PC-9 (cell line): Measurements from ENCODE around the gene ADAMTS16. TPM values are rescaled to one million over a fixed set of nuclear protein-coding genes. Genes with fewer than 3 reads are reported as not detected.

ENCODE experiments used
- BruUV-seq: library from RNA; stranded (reverse); fragments of 400-500 nt; replicated peaks from 2 replicates; lab custom pipeline; 2021; lab: Mats Ljungman, UMichigan
- CTCF ChIA-PET: fragments of 300-600 bp; sonication (Branson Sonifier 250); formaldehyde crosslinking; loops from one replicate; lab custom pipeline; 2022; ENCODE audit warnings: antibody characterized with exemption; lab: Charles Lee
- POLR2A ChIA-PET: fragments of 300-600 bp; sonication (Branson Sonifier 250); formaldehyde crosslinking; loops from one replicate; lab custom pipeline; 2022; ENCODE audit warnings: antibody characterized with exemption; ENCODE audit not compliant: unreplicated experiment; lab: Charles Lee
- DNase-seq, 2 experiments: peaks; one replicate each; pipeline versions ENCODE4 v3.0.0 to v3.0.0-alpha.2; 2015 to 2022; ENCODE audit warnings: mixed read lengths in 1 of 2
- H2AFZ ChIP-seq: fragments of 200-600 bp; sonication (generic); 2 replicates; pipeline ENCODE4 v1.8.1; 2017; ENCODE audit warnings: antibody characterized with exemption
- H3F3A ChIP-seq: fragments of 200-600 bp; sonication (generic); 2 replicates; pipeline ENCODE4 v1.8.1; 2017; ENCODE audit warnings: antibody characterized with exemption, mild to moderate bottlenecking, low read depth; ENCODE audit not compliant: insufficient read depth
- H3K27ac ChIP-seq: fragments of 200-600 bp; sonication (generic); 2 replicates; pipeline ENCODE4 v1.6.1; 2016; ENCODE audit warnings: mixed run types
- H3K27me3 ChIP-seq: fragments of 200-600 bp; sonication (generic); 2 replicates; pipeline ENCODE4 v1.6.1; 2016; ENCODE audit warnings: low read depth, mixed run types; ENCODE audit not compliant: insufficient read depth
- H3K36me3 ChIP-seq: fragments of 200-600 bp; sonication (generic); 2 replicates; pipeline ENCODE4 v1.6.1; 2016; ENCODE audit warnings: low read depth, mixed run types
- H3K4me1 ChIP-seq: fragments of 200-600 bp; sonication (generic); replicated peaks from 2 replicates; pipeline ENCODE4 v1.6.1; 2016; ENCODE audit warnings: mixed run types; ENCODE audit not compliant: insufficient read depth
- H3K4me2 ChIP-seq: fragments of 200-600 bp; sonication (generic); 2 replicates; pipeline ENCODE4 v1.6.1; 2017; ENCODE audit warnings: mixed run types
- H3K4me3 ChIP-seq: fragments of 200-600 bp; sonication (generic); 2 replicates; pipeline ENCODE4 v1.6.1; 2016; ENCODE audit warnings: mixed run types
- H3K79me2 ChIP-seq: fragments of 200-600 bp; sonication (generic); 2 replicates; pipeline ENCODE4 v1.6.1; 2017; ENCODE audit warnings: low read depth, mixed run types
- H3K9me2 ChIP-seq: fragments of 200-600 bp; sonication (generic); 2 replicates; pipeline ENCODE4 v1.8.1; 2017; ENCODE audit warnings: mild to moderate bottlenecking; ENCODE audit not compliant: insufficient read depth
- H3K9me3 ChIP-seq: fragments of 200-600 bp; sonication (generic); 2 replicates; pipeline ENCODE4 v1.8.1; 2016; ENCODE audit warnings: low read depth; ENCODE audit not compliant: insufficient read depth
- H4K20me1 ChIP-seq: fragments of 200-600 bp; sonication (generic); 2 replicates; pipeline ENCODE4 v1.8.1; 2017; ENCODE audit not compliant: insufficient read depth
- CTCF ChIP-seq: fragments of 200-600 bp; sonication (generic); conservative IDR thresholded peaks from 2 replicates; pipeline ENCODE4 v1.6.1; 2017; ENCODE audit warnings: mixed run types, antibody characterized with exemption, mild to moderate bottlenecking, moderate library complexity
- EZH2 ChIP-seq: fragments of 200-600 bp; sonication (generic); IDR thresholded peaks from 2 replicates; pipeline ENCODE4 v1.8.0; 2017; ENCODE audit warnings: antibody characterized with exemption, low read depth
- intact Hi-C: fragments of 100-400 bp; cut with micrococcal nuclease; formaldehyde crosslinking; loops from one replicate; pipeline ENCODE4 v1.10.0; 2022; ENCODE audit not compliant: unreplicated experiment
- total RNA-seq: library from RNA; stranded (reverse); gene quantifications from 2 replicates; pipeline ENCODE4 v1.2.3, GENCODE V29; 2021

The ADAMTS16 gene
- total RNA-seq, 1 experiment from 2014 or later = 26.4 TPM

- intact Hi-C loops = no loop called here
- POLR2A ChIA-PET = interaction anchor here (0.7 kb wide), 1 partner anchor 79 kb away, joined by 6 read pairs; no protein-coding TSS in a partner anchor
- TF ChIP-seq CTCF = no peak
- TF ChIP-seq EZH2 = no peak
Observed at GRCh38 chr5:5309645-5310044, 169.5 kb downstream of the ADAMTS16 start.

GRCh38 chr5:5313101-5313635 lies 173.0 kb downstream of the ADAMTS16 start:
- no peak for DNase-seq
- Histone ChIP-seq H3K4me3 (no peak overlapping the region), H3K79me2 (no peaks in the 10 kb centered on the region), H3K9me3 (no peaks in the 10 kb centered on the region), H3K36me3 (no peaks in the 10 kb centered on the region), H3K9me2 (no peaks in the 10 kb centered on the region), H3F3A (no peaks in the 10 kb centered on the region), H4K20me1 (no peaks in the 10 kb centered on the region), H3K4me2 (no peak overlapping the region), H3K4me1 (no peaks in the 10 kb centered on the region), H3K27ac (no peak overlapping the region), H3K27me3 (no peaks in the 10 kb centered on the region), H2AFZ (no peak overlapping the region)
- intact Hi-C loops = no loop called here
- ChIA-PET CTCF (no interaction called here), POLR2A (no interaction called here)
- no TSS peak for BruUV-seq
- TF ChIP-seq EZH2 (no peak), CTCF (no peak)

More at GRCh38 chr5:5309645-5310044, 169.5 kb downstream of the ADAMTS16 start:
- no peaks in the 10 kb centered on the region for H3K9me3 ChIP-seq
- H4K20me1 ChIP-seq = no peaks in the 10 kb centered on the region
- no TSS peak for BruUV-seq
- no peak overlapping the region for H3K4me2 ChIP-seq
- CTCF ChIA-PET = no interaction called here
- no peaks in the 10 kb centered on the region for H3K36me3 ChIP-seq
- no peak overlapping the region for H3K27ac ChIP-seq
- H3K9me2 ChIP-seq = no peaks in the 10 kb centered on the region
- DNase-seq = no peak
- H3F3A ChIP-seq = peaks cover under 1% of the 10 kb centered on the region; the same call in 1 of the 2 replicates
- H3K27me3 ChIP-seq = no peaks in the 10 kb centered on the region
- no peaks in the 10 kb centered on the region for H3K4me1 ChIP-seq
- H3K4me3 ChIP-seq = no peak overlapping the region
- no peaks in the 10 kb centered on the region for H3K79me2 ChIP-seq
- H2AFZ ChIP-seq = no peak overlapping the region

- TF ChIP-seq CTCF = no peak
- no peak for TF ChIP-seq EZH2
- H3K27ac ChIP-seq = no peak overlapping the region
- H2AFZ ChIP-seq = no peak overlapping the region
- H3K4me1 ChIP-seq = no peaks in the 10 kb centered on the region
- DNase-seq = no peak
- H3K27me3 ChIP-seq = no peaks in the 10 kb centered on the region
- H3K79me2 ChIP-seq = no peaks in the 10 kb centered on the region
- H3K36me3 ChIP-seq = no peaks in the 10 kb centered on the region
- CTCF ChIA-PET = no interaction called here
- no peak overlapping the region for H3K4me2 ChIP-seq
- no peaks in the 10 kb centered on the region for H3K9me2 ChIP-seq
- H3K9me3 ChIP-seq = no peaks in the 10 kb centered on the region
- intact Hi-C loops = no loop called here
- H4K20me1 ChIP-seq = no peaks in the 10 kb centered on the region
- POLR2A ChIA-PET = no interaction called here
- no peak overlapping the region for H3K4me3 ChIP-seq
- no peaks in the 10 kb centered on the region for H3F3A ChIP-seq
- BruUV-seq = no TSS peak
Observed at GRCh38 chr5:5314166-5314565, 174.0 kb downstream of the ADAMTS16 start.
